Measurements from ENCODE around the gene FSD2. TPM values are rescaled to one million over a fixed set of nuclear protein-coding genes. Genes with fewer than 3 reads are reported as not detected.

The FSD2 gene
- total RNA-seq, 2 donors from 2014 or later, result not detected

DNA sequence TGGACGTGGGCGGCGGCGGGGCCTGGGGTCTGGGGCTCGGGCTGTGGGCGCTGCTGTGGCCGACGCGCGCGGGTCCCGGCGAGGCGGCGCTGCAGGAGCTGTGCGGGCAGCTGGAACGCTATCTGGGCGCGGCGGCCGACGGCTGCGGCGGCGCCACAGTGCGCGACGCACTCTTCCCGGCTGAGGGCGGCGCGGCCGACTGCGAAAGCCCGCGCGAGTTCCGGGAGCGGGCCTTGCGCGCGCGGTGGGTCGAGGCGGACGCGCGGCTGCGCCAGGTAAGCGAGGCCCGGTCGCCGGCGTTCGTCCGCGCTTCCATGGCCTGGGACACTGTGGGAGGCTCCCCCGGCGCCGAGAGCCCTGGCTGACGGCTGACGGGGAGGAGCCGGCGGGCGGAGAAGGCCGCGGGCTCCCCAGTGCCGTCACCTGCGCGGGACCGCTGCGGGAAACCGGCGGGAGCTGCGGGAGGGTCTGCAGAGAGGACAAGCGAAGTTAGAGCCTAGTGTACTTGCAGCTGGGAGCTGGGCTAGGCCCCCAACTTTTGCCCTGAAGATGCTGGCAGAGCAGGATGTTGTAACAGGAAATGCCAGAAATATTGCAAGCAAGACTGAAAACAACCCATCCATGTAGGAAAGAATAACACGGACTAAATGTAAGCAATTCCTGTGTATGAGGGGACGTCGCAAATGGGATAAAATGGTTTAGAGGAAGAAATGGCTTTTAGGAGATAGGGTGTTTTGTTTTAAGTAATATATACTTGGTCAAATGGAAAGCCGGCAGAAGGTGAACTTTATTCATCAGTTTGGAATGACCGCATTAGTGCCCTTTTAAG, 4.4 kb upstream of the FSD2 start:
- H3K27me3 Mint-ChIP-seq, result no peaks in the 10 kb centered on the region
- H3K36me3 Mint-ChIP-seq (ENCODE audit: low read depth), result peaks cover 45% of the 10 kb centered on the region
- H3K27ac Mint-ChIP-seq, result peak overlapping the region; percentile 91
- peaks cover 23% of the 10 kb centered on the region for H3K4me1 Mint-ChIP-seq
- H3K9me3 Mint-ChIP-seq, result no peaks in the 10 kb centered on the region
- H3K4me3 Mint-ChIP-seq, result peak overlapping the region; percentile 88
- ATAC-seq (replicated peaks), result peak; percentile 28

DNA sequence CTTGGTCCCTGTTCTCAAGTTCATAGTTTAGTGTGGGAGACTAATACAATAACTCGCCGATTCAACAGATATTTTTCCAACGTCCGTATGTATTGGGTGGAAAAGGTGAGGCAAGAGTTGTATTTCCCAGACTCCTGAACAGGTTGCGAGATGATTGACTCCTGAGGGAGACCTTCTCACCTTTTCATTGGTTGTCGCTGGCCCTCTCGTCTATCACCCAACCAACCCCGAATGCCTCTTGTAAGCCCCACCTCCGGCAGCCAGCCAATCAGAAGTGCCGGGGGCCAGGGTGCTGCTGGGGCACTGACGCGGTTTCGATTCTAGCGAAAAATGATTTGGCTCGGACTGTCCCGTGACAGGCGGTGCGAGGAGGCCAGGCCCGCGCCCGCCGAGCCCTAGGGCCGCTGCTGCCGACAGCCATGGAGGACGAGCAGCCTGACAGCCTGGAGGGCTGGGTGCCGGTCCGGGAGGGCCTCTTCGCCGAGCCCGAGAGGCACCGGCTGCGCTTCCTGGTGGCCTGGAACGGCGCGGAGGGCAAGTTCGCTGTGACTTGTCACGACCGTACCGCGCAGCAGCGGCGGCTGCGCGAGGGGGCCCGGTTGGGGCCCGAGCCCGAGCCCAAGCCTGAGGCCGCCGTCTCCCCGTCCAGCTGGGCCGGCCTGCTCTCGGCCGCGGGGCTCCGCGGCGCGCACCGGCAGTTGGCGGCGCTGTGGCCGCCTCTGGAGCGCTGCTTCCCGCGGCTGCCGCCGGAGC, 3.6 kb upstream of the FSD2 start, which contains the start of gene WHAMM:
TSS of gene WHAMM (plus strand) at position 321 of the 753 bp plus-strand sequence. CDS start at position 420, 99 bp downstream.
- H3K27ac Mint-ChIP-seq, result peak within 1 kb of the TSS; percentile 91
- no peaks in the 10 kb centered on the region for H3K9me3 Mint-ChIP-seq
- no peaks in the 10 kb centered on the region for H3K27me3 Mint-ChIP-seq
- ATAC-seq (replicated peaks), result peak; percentile 96
- peak within 1 kb of the TSS; percentile 88 for H3K4me3 Mint-ChIP-seq
- H3K36me3 Mint-ChIP-seq (ENCODE audit: low read depth), result peaks cover 37% of the 10 kb centered on the region
- H3K4me1 Mint-ChIP-seq, result peaks cover 23% of the 10 kb centered on the region

DNA sequence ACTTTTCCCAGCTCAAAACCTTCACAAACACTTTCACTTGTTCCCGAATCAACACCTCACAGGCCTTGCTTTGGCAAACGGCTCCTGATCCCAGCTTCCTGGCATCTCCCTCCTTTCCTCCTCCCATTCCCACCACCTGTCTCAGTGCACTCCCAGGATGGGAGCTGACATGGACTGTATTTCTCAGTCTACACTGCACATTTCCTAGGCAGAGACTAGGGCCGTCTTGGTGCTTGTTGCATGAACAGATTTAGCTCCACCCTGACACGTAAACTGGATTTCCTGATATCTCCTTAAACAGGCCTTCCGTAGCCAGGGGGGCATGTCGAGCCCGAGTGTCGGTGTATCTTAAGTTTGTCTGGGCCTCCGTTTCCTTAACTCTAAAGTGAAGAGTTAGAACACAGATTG, 2.8 kb upstream of the FSD2 start:
- H3K27ac Mint-ChIP-seq, result peak overlapping the region; percentile 65
- H3K4me3 Mint-ChIP-seq, result peak overlapping the region; percentile 70

DNA sequence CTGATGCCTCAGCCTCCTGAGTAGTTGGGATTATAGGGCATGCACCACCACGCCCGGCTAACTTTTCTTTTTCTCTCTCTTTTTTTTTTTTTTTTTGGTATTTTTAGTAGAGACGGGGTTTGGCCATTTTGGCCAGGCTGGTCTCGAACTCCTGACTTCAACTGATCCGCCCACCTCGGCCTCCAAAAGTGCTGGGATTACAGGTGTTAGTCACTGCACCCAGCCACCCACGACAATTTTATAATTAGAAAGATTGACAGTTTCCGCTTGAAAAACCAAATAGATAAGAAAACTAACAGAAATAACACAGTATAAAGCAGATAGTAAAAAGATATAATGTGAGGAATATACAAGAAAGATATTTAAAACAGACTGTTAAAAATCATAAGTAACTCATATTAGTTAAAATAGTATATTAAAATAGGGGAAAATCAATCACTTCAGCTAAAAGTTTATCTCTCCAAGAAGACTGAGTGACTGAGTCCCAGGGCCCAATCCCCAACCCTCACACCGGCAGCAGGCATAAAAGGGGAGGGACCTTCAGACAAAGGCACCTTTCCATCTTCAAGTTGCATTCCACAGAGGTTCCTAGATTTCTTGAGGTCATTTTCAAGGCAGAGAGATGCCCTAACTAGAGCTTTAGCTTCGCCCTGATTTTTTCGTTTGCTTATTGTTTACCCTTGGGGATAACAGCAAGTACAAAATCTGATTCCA, 2.2 kb upstream of the FSD2 start:
- H3K27ac Mint-ChIP-seq, result no peak overlapping the region
- peak overlapping the region; percentile 70 for H3K4me3 Mint-ChIP-seq
- H3K36me3 Mint-ChIP-seq (ENCODE audit: low read depth), result peaks cover 23% of the 10 kb centered on the region
- H3K4me1 Mint-ChIP-seq, result peaks cover 23% of the 10 kb centered on the region
- ATAC-seq (replicated peaks), result no peak
- no peaks in the 10 kb centered on the region for H3K9me3 Mint-ChIP-seq
- peaks cover 7% of the 10 kb centered on the region for H3K27me3 Mint-ChIP-seq

More for the DNA sequence above, 2.8 kb upstream of the FSD2 start:
- no peak for ATAC-seq (replicated peaks)
- H3K36me3 Mint-ChIP-seq (ENCODE audit: low read depth), result peaks cover 29% of the 10 kb centered on the region
- H3K9me3 Mint-ChIP-seq, result no peaks in the 10 kb centered on the region
- H3K27me3 Mint-ChIP-seq, result peaks cover 1% of the 10 kb centered on the region
- peaks cover 23% of the 10 kb centered on the region for H3K4me1 Mint-ChIP-seq

DNA sequence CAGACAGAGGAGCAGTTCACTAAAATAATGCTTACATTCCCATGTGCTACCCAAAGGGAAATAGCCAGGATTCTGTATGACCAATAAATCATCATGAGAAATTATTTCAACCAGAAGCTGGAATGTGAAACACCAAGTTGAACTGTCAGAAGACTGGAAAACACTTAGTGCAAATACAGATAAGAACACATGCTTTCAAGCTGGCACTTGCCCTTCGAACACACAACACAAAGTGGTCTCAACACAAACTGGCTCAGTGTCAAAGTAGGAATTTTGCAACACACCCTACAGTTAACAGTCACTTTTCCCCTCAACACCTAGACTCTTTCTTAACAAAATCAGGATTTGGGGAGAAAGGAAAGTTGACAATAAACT, 1.3 kb downstream of the FSD2 start:
- H3K27me3 Mint-ChIP-seq, result peaks cover 20% of the 10 kb centered on the region
- H3K27ac Mint-ChIP-seq, result no peak overlapping the region
- no peak for ATAC-seq (replicated peaks)
- no peaks in the 10 kb centered on the region for H3K36me3 Mint-ChIP-seq (ENCODE audit: low read depth)
- H3K4me3 Mint-ChIP-seq, result no peak overlapping the region
- peaks cover 8% of the 10 kb centered on the region for H3K4me1 Mint-ChIP-seq
- H3K9me3 Mint-ChIP-seq, result no peaks in the 10 kb centered on the region

DNA sequence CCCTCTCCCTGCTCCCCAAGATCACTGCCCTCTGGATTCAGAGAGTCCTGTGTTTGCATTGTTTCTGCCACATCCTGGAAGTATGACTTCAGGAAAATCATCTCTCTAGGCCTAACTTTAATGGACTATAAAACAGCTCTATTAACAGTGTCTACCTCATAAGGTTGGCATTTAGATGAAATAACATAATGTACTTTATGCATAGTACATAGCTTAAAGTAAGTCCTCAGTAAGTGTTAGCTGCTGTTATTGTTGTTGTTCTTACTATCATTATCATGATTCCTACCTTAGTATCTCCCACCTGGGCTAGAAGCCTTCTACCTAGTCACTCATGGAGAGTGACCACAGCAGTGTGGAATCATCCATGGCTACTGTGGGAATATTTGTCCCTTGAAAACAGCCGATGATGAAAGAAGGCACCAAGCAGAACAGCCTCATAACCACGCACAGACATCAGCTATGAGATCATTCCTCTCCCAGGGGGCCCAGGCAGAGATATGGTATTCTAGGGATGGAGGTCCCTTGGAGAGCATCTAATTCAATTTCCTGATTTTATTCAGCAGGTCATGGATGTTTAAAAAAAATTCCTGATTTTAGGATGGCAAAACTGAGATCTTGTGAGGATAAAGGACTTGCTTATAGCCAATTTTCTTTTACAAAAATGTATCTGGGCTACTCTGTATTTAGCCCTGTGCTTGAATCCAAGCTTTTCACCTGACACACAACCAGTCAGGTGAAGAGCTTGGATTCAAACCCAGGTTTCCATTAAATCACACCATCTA, 1.9 kb downstream of the FSD2 start:
- Mint-ChIP-seq H3K9me3 (no peaks in the 10 kb centered on the region), H3K27me3 (peaks cover 26% of the 10 kb centered on the region), H3K36me3 (ENCODE audit: low read depth) (no peaks in the 10 kb centered on the region), H3K4me3 (no peak overlapping the region), H3K27ac (no peak overlapping the region), H3K4me1 (peaks cover 3% of the 10 kb centered on the region)
- no peak for ATAC-seq (replicated peaks)

DNA sequence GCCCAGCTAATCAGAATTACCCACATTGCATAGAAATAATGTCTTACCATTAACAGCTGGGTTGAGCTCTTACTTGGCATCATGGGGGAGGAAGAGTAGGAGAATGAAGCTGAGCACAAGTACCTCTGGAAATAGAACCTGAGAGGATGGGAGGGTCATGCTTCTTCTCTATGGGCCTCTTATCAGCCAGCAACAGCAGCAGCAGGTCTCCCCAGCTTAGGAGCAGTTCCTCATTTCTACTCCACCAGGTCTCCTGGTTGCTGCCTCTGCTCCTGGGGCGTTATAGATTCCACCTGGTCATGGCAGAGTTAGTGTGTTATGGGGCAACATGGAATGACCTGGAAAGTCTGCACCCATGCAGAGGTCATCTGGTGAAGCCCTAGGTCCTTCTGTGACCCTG, 3.4 kb downstream of the FSD2 start:
- Mint-ChIP-seq H3K27me3 (peaks cover 26% of the 10 kb centered on the region), H3K36me3 (ENCODE audit: low read depth) (no peaks in the 10 kb centered on the region), H3K4me3 (no peak overlapping the region), H3K27ac (no peak overlapping the region), H3K4me1 (no peaks in the 10 kb centered on the region), H3K9me3 (no peaks in the 10 kb centered on the region)
- ATAC-seq (replicated peaks), result no peak

DNA sequence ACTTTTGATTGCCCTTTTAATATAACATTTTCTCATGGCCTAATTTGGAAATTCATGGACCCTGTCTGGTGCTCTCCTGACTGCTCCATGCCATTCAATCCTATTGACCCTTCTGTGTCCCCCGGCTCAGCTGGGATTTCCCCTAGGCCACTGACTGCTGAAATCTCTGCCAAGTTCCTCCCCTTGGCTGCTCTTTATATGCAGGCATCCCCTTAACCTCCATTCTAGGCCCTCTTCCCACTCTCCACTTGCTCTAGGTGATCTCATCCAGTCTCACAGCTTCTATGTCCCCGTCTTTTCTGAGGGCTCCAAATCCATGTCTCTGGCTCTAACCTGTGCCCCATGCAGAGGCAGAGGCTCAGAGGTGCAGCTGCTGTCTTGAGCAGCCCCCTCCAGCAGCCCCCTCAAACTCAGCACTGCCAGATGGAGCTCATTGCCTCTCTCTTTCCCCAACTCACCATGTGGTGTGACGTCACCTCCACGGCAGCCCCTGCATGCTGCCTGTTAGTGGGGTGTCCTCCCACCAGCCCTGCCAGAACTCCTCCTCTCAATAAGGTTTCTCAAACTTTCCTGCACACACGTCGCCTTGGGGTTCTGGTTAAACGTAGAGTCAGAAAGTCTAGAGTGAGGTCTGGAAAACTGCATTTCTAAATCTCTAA, 6.6 kb downstream of the FSD2 start:
- H3K9me3 Mint-ChIP-seq, result no peaks in the 10 kb centered on the region
- H3K27ac Mint-ChIP-seq, result no peak overlapping the region
- peaks cover 26% of the 10 kb centered on the region for H3K27me3 Mint-ChIP-seq
- H3K36me3 Mint-ChIP-seq (ENCODE audit: low read depth), result no peaks in the 10 kb centered on the region
- no peak for ATAC-seq (replicated peaks)
- no peak overlapping the region for H3K4me3 Mint-ChIP-seq
- H3K4me1 Mint-ChIP-seq, result no peaks in the 10 kb centered on the region

DNA sequence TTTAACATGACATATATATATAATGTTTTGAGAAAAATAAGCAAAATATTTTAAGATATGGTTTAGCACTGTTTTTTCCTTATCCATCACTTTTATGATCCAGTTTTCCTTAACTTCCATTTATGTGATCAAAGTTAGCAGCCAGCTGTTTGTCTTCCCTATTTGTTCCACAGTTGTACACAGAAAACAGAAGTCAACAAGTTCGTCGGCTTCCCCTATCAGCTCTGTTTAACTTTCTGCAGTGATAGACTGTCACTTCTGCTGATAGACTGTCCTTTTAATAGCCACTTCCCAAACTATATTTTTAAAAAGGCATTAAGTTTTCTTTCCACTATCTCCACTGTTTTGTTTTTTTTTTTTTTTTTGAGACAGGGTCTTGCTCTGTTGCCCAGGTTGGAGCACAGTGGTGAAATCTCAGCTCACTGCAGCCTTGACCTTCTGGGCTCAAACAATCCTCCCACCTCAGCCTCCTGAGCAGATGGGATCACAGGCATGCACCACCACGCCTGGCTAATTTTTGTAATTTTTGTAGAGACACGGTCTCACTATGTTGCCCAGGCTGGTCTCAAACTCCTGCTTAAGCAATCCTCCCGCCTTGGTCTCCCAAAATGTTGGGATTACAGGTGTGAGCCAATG, 7.2 kb downstream of the FSD2 start:
- H3K36me3 Mint-ChIP-seq (ENCODE audit: low read depth), result no peaks in the 10 kb centered on the region
- H3K27ac Mint-ChIP-seq, result no peak overlapping the region
- H3K9me3 Mint-ChIP-seq, result peaks cover 6% of the 10 kb centered on the region
- H3K4me3 Mint-ChIP-seq, result no peak overlapping the region
- peaks cover 25% of the 10 kb centered on the region for H3K27me3 Mint-ChIP-seq
- no peak for ATAC-seq (replicated peaks)
- no peaks in the 10 kb centered on the region for H3K4me1 Mint-ChIP-seq

DNA sequence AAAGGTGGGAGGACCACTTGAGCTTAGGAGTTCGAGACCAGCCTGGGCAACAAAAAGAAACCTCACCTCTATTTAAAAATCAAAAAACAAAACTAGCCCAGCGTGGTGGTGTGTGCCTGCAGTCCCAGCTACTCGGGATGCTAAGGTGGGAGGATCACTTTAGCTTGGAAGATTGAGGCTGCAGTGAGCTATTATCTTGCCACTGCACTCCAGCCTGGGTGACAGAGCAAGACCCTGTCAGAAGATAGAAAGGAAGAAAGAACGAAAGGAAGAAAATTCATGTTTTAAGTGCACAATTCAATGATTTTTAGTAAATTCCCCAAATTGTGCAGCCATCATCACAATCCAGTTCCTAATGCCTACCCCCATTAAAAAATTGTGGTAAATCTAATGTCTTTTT, 7.8 kb downstream of the FSD2 start:
- Mint-ChIP-seq H3K9me3 (peaks cover 6% of the 10 kb centered on the region), H3K27me3 (peaks cover 19% of the 10 kb centered on the region), H3K4me3 (no peak overlapping the region), H3K27ac (no peak overlapping the region), H3K36me3 (ENCODE audit: low read depth) (no peaks in the 10 kb centered on the region), H3K4me1 (no peaks in the 10 kb centered on the region)
- ATAC-seq (replicated peaks), result no peak

DNA sequence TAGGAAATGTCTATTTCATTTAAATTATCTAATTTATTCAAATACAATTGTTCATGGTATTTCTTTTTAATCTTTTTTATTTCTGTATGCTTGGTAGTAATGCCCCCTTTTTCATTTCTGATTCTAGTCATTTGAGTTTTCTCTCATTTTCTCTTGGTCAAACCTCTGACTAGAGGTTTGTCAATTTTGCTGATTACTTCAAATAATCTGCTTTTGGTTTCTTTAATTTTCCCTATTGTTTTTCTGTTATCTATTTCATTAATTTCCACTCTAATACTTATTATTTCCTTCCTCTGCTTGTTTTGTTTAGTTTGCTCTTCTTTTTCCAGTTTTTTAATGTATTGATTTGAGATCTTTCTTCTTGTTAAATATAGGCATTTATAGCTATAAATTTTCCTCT, 12.1 kb downstream of the FSD2 start:
- no peaks in the 10 kb centered on the region for H3K36me3 Mint-ChIP-seq (ENCODE audit: low read depth)
- H3K4me1 Mint-ChIP-seq, result no peaks in the 10 kb centered on the region
- H3K4me3 Mint-ChIP-seq, result no peak overlapping the region
- no peaks in the 10 kb centered on the region for H3K27me3 Mint-ChIP-seq
- no peak for ATAC-seq (replicated peaks)
- no peak overlapping the region for H3K27ac Mint-ChIP-seq
- H3K9me3 Mint-ChIP-seq, result peaks cover 6% of the 10 kb centered on the region

DNA sequence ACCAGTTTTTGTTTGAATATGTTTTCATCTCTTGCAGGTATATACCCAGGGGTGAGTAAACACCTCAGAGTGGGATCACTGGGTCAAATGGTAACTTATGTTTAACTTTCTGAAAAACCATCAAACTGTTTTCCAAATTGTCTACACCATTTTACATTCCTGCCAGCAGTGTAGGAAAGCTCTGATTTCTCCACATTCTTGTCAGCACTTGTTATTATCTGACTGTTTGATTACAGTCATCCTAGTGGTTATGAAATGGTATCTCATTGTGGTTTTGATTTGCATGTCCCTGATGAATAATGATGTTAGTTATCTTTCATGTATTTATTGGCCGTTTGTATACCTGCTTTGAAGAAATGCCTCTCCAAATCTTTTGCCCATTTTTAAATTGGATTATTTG, 13.8 kb downstream of the FSD2 start:
- H3K9me3 Mint-ChIP-seq, result peaks cover 6% of the 10 kb centered on the region
- H3K27me3 Mint-ChIP-seq, result no peaks in the 10 kb centered on the region
- H3K4me3 Mint-ChIP-seq, result no peak overlapping the region
- no peaks in the 10 kb centered on the region for H3K36me3 Mint-ChIP-seq (ENCODE audit: low read depth)
- H3K4me1 Mint-ChIP-seq, result no peaks in the 10 kb centered on the region
- peak; percentile 39 for ATAC-seq (replicated peaks)
- H3K27ac Mint-ChIP-seq, result no peak overlapping the region

DNA sequence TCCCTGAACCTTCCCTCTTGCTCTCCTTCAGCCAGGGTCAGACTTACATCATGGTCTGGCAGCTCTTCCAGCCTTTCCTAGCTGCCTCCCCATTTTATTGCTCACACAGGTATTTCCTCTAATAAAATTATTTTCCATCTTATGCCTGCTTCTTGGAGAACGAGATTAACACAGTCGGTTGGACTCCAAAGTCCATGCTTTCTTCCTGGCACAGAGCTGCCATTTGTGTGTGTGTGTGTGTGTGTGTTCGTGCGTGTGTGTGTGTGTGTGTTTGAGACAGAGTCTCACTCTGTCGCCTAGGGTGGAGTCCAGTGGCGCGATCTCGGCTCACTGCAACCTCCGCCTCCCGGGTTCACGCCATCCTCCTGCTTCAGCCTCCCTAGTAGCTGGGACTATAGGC, 15.5 kb downstream of the FSD2 start:
- Mint-ChIP-seq H3K36me3 (ENCODE audit: low read depth) (no peaks in the 10 kb centered on the region), H3K27ac (no peak overlapping the region), H3K4me3 (no peak overlapping the region), H3K27me3 (no peaks in the 10 kb centered on the region), H3K4me1 (no peaks in the 10 kb centered on the region), H3K9me3 (peaks cover 6% of the 10 kb centered on the region)
- no peak for ATAC-seq (replicated peaks)

Measured in activated T-helper 17 cell treated with anti-CD3 and anti-CD28 coated beads, Interleukin-2, amount 50 U/mL, for 72 hours (primary cell).